MM.1S (cell line): Measurements from ENCODE around the gene SPATA6L.

Source experiments
- DNase-seq: peaks from one replicate; pipeline ENCODE4 v3.0.0-alpha.2; 2015
- H2AFZ ChIP-seq: fragments of 300-600 bp; sonication (generic); 2 replicates; pipeline ENCODE4 v1.6.0; 2016; ENCODE audit warnings: antibody characterized with exemption, low read length
- H3F3A ChIP-seq: fragments of 300-600 bp; sonication (generic); 2 replicates; pipeline ENCODE4 v1.6.1; 2016; ENCODE audit warnings: mild to moderate bottlenecking, antibody characterized with exemption, low read length, moderate library complexity, mixed read lengths; ENCODE audit not compliant: insufficient read depth
- H3K27ac ChIP-seq: fragments of 300-600 bp; sonication (generic); 2 replicates; pipeline ENCODE4 v1.5.1; 2016; ENCODE audit warnings: mild to moderate bottlenecking, low read length
- H3K27me3 ChIP-seq: fragments of 300-600 bp; sonication (generic); replicated peaks from 2 replicates; pipeline ENCODE4 v1.6.0; 2016; ENCODE audit warnings: low read length; ENCODE audit not compliant: insufficient read depth
- H3K36me3 ChIP-seq: fragments of 300-600 bp; sonication (generic); replicated peaks from 2 replicates; pipeline ENCODE4 v1.6.1; 2016; ENCODE audit warnings: mild to moderate bottlenecking, low read length, mixed read lengths; ENCODE audit not compliant: insufficient read depth
- H3K4me1 ChIP-seq: fragments of 300-600 bp; sonication (generic); 2 replicates; pipeline ENCODE4 v1.6.1; 2016; ENCODE audit warnings: low read length, mixed read lengths
- H3K4me2 ChIP-seq: fragments of 300-600 bp; sonication (generic); 2 replicates; pipeline ENCODE4 v1.6.0; 2016; ENCODE audit warnings: low read depth, low read length
- H3K4me3 ChIP-seq: fragments of 300-600 bp; sonication (generic); 2 replicates; pipeline ENCODE4 v1.5.1; 2016; ENCODE audit warnings: low read length, mixed read lengths
- H3K79me2 ChIP-seq: fragments of 300-600 bp; sonication (generic); 2 replicates; pipeline ENCODE4 v1.6.1; 2016; ENCODE audit warnings: mixed run types, low read length, mixed read lengths
- H3K9ac ChIP-seq: fragments of 300-600 bp; sonication (generic); 2 replicates; pipeline ENCODE4 v1.6.1; 2016; ENCODE audit warnings: low read length, mixed read lengths
- H3K9me2 ChIP-seq: fragments of 300-600 bp; sonication (generic); replicated peaks from 2 replicates; pipeline ENCODE4 v1.6.1; 2016; ENCODE audit warnings: mild to moderate bottlenecking, low read length, mixed read lengths; ENCODE audit not compliant: insufficient read depth
- H3K9me3 ChIP-seq: fragments of 300-600 bp; sonication (generic); replicated peaks from 2 replicates; pipeline ENCODE4 v1.6.1; 2016; ENCODE audit warnings: mild to moderate bottlenecking, low read length, mixed read lengths; ENCODE audit not compliant: insufficient read depth
- H4K20me1 ChIP-seq: fragments of 300-600 bp; sonication (generic); 2 replicates; pipeline ENCODE4 v1.6.1; 2016; ENCODE audit warnings: mild to moderate bottlenecking, low read length, moderate library complexity, mixed read lengths; ENCODE audit not compliant: insufficient read depth
- EZH2 ChIP-seq: fragments of 300-600 bp; sonication (generic); optimal IDR thresholded peaks from 2 replicates; pipeline ENCODE3; 2017; ENCODE audit warnings: low read depth, mild to moderate bottlenecking, antibody characterized with exemption, low read length, mixed read lengths
- EZH2phosphoT487 ChIP-seq: fragments of 300-600 bp; sonication (generic); IDR thresholded peaks from 2 replicates; pipeline ENCODE4 v1.6.1; 2018; ENCODE audit warnings: antibody characterized with exemption, low read length
- TF ChIP-seq, protein P1 (sequence below): fragments of 300-600 bp; sonication (generic); IDR thresholded peaks from 2 replicates; pipeline ENCODE4 v1.5.1; 2016; ENCODE audit warnings: antibody characterized with exemption, low read length, mixed read lengths

SPATA6L gene

DNA sequence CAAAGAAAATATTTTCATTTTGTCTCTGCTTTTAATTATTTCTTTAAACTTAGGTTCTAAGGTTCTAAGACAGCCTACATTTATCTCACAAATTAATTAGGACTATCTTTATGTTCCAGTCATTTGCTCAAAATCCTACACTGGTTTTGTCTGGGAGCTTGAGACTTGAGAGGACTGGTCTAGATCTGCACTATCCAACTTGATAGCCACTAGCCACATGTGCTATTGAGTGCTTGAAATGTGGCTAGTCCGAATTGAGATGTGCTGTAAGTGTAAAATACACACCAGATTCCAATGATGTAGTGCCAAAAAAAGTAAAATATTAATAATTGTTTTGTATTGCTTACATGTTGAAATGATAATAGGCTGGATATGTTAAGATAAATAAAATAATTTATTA lies 20.3 kb upstream of the SPATA6L start:
- H3K9me3 ChIP-seq = no peaks in the 10 kb centered on the region
- no peak for TF ChIP-seq EZH2
- TF ChIP-seq, protein P1, sequence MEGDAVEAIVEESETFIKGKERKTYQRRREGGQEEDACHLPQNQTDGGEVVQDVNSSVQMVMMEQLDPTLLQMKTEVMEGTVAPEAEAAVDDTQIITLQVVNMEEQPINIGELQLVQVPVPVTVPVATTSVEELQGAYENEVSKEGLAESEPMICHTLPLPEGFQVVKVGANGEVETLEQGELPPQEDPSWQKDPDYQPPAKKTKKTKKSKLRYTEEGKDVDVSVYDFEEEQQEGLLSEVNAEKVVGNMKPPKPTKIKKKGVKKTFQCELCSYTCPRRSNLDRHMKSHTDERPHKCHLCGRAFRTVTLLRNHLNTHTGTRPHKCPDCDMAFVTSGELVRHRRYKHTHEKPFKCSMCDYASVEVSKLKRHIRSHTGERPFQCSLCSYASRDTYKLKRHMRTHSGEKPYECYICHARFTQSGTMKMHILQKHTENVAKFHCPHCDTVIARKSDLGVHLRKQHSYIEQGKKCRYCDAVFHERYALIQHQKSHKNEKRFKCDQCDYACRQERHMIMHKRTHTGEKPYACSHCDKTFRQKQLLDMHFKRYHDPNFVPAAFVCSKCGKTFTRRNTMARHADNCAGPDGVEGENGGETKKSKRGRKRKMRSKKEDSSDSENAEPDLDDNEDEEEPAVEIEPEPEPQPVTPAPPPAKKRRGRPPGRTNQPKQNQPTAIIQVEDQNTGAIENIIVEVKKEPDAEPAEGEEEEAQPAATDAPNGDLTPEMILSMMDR = no peak
- no peak for TF ChIP-seq EZH2phosphoT487
- peaks cover 18% of the 10 kb centered on the region for H3K4me1 ChIP-seq
- no peak overlapping the region for H3K4me3 ChIP-seq
- H3K27me3 ChIP-seq = no peaks in the 10 kb centered on the region
- H2AFZ ChIP-seq = no peak overlapping the region
- no peak overlapping the region for H3K4me2 ChIP-seq
- peaks cover 61% of the 10 kb centered on the region for H3K79me2 ChIP-seq
- H3F3A ChIP-seq = peaks cover 25% of the 10 kb centered on the region
- H3K27ac ChIP-seq = no peak overlapping the region
- H3K9me2 ChIP-seq = no peaks in the 10 kb centered on the region
- no peak for DNase-seq
- H4K20me1 ChIP-seq = no peaks in the 10 kb centered on the region; the same call in 1 of the 2 replicates
- peaks cover 5% of the 10 kb centered on the region; the same call in 1 of the 2 replicates for H3K36me3 ChIP-seq
- H3K9ac ChIP-seq = no peak overlapping the region

DNA sequence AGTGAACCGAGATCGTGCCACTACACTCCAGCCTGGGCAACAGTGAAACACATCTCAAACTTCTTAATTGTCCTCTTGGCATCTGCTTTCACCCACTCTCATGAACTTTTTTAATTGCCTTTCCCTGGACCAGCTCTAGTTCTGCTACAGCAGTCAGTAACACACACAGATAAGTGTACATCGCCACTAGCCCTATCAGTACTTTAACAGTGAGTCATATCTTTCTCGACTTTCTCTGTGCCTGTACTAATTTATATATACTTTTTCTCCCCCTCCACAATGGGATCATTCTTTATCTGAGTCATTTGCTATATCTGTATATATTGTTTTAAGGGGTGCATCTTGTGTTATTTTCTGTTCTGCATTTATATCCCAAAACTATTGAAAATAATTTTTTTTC lies 19.8 kb upstream of the SPATA6L start:
- Histone ChIP-seq H2AFZ (no peak overlapping the region), H4K20me1 (no peaks in the 10 kb centered on the region; the same call in 1 of the 2 replicates), H3K36me3 (peaks cover 5% of the 10 kb centered on the region; the same call in 1 of the 2 replicates), H3K4me2 (no peak overlapping the region), H3K4me1 (peaks cover 22% of the 10 kb centered on the region), H3K27me3 (no peaks in the 10 kb centered on the region), H3K27ac (no peak overlapping the region), H3K4me3 (no peak overlapping the region), H3K79me2 (peaks cover 62% of the 10 kb centered on the region), H3K9me3 (no peaks in the 10 kb centered on the region), H3K9ac (no peak overlapping the region), H3F3A (peaks cover 25% of the 10 kb centered on the region), H3K9me2 (no peaks in the 10 kb centered on the region)
- DNase-seq = no peak
- TF ChIP-seq EZH2 (no peak), EZH2phosphoT487 (no peak)
- TF ChIP-seq, protein P1 = no peak

DNA sequence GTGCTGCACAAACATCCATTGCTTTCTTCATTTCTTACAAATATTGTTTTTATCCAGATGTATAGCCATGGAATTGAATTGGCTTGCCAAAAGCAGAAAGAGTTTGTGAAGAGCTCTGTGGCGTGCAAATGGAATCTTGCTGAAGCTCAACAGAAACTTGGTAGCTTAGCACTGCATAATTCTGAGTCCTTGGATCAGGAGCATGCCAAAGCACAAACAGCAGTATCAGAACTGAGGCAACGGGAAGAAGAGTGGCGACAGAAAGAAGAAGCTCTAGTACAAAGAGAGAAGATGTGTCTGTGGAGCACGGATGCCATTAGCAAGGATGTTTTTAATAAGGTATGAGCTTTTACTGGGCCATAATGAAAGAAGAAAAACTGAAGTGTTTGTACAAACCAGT lies 18.5 kb upstream of the SPATA6L start:
- H3K79me2 ChIP-seq = peaks cover 63% of the 10 kb centered on the region
- TF ChIP-seq EZH2phosphoT487 (no peak), EZH2 (no peak)
- TF ChIP-seq, protein P1 = no peak

More for the DNA sequence above, 18.5 kb upstream of the SPATA6L start:
- peaks cover 19% of the 10 kb centered on the region for H3F3A ChIP-seq
- peaks cover 16% of the 10 kb centered on the region for H3K4me1 ChIP-seq
- H3K4me2 ChIP-seq = no peak overlapping the region
- no peaks in the 10 kb centered on the region; the same call in 1 of the 2 replicates for H4K20me1 ChIP-seq
- H3K9ac ChIP-seq = no peak overlapping the region
- DNase-seq = no peak
- no peak overlapping the region for H3K4me3 ChIP-seq
- H2AFZ ChIP-seq = no peak overlapping the region
- H3K9me2 ChIP-seq = no peaks in the 10 kb centered on the region
- no peaks in the 10 kb centered on the region for H3K9me3 ChIP-seq
- no peak overlapping the region for H3K27ac ChIP-seq
- peaks cover 5% of the 10 kb centered on the region; the same call in 1 of the 2 replicates for H3K36me3 ChIP-seq
- no peaks in the 10 kb centered on the region for H3K27me3 ChIP-seq
